Neural progenitor cell (in vitro differentiated cells): ENCODE measurements around the gene PER1.

Source experiments
- EZH2 ChIP-seq: fragments of 200-600 bp; sonication (generic); IDR thresholded peaks from 2 replicates; pipeline ENCODE4 v1.6.1; 2017; ENCODE audit warnings: antibody characterized with exemption, mild to moderate bottlenecking, moderate library complexity
- EZH2phosphoT487 ChIP-seq: fragments of 200-600 bp; sonication (generic); IDR thresholded peaks from 2 replicates; pipeline ENCODE4 v1.6.1; 2017; ENCODE audit warnings: antibody characterized with exemption
- TF ChIP-seq, protein P1 (sequence below): fragments of 200-600 bp; sonication (generic); IDR thresholded peaks from 2 replicates; pipeline ENCODE4 v1.5.1; 2017; ENCODE audit warnings: antibody characterized with exemption, mild to moderate bottlenecking

DNA sequence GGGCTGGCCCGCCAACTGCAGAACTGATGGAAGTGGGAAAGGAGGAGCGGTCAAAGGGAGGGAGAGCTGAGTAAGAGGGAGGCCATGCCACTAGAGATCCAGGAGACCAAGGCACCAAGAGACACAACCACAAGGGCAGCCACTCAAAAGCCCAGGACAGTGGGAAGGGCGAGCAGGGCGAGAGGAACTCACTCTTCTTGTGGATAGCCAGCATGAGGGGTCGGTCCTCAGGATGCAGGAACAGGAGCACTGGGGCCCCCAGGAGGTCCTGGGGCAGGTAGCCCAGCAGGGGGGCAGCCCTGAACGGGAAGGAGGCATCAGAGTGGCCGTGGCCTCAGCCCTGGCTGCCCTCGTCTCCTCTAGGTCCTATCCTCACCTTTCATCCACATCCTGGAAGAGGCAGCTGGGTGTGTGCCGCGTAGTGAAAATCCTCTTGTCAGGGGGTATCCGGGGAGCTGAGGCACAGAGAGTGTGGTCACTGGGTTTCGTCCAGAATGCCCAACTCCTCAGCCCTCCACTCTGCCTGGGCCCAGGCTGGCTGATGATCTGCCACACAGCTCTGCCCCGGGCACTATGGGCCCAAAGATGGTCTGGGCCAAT, 4.3 kb downstream of the PER1 start:
- TF ChIP-seq, protein P1, sequence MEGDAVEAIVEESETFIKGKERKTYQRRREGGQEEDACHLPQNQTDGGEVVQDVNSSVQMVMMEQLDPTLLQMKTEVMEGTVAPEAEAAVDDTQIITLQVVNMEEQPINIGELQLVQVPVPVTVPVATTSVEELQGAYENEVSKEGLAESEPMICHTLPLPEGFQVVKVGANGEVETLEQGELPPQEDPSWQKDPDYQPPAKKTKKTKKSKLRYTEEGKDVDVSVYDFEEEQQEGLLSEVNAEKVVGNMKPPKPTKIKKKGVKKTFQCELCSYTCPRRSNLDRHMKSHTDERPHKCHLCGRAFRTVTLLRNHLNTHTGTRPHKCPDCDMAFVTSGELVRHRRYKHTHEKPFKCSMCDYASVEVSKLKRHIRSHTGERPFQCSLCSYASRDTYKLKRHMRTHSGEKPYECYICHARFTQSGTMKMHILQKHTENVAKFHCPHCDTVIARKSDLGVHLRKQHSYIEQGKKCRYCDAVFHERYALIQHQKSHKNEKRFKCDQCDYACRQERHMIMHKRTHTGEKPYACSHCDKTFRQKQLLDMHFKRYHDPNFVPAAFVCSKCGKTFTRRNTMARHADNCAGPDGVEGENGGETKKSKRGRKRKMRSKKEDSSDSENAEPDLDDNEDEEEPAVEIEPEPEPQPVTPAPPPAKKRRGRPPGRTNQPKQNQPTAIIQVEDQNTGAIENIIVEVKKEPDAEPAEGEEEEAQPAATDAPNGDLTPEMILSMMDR = no peak
- no peak for TF ChIP-seq EZH2
- TF ChIP-seq EZH2phosphoT487 = no peak
